RWPE2 (cell line): ENCODE measurements around the gene MIER2.

Source experiments
- ATAC-seq: fragments of 200-7000 bp; cut with Tn5 transposase; 3 replicates; pipeline ENCODE4 v1.9.1; 2021; ENCODE audit warnings: low read depth
- DNase-seq: peaks from one replicate; pipeline ENCODE4 v3.0.0-alpha.2; 2020; ENCODE audit warnings: low spot score
- H3K27ac ChIP-seq: fragments of 450-650 bp; 2 replicates; pipeline ENCODE4 v1.5.1; 2017; ENCODE audit warnings: mild to moderate bottlenecking; ENCODE audit not compliant: poor library complexity, severe bottlenecking
- H3K27me3 ChIP-seq: fragments of 250-450 bp; sonication (Bioruptor Pico); 2 replicates; pipeline ENCODE4 v1.5.1; 2021; ENCODE audit warnings: mild to moderate bottlenecking, moderate library complexity; ENCODE audit not compliant: insufficient read depth, poor library complexity, severe bottlenecking
- H3K36me3 ChIP-seq: fragments of 250-450 bp; sonication (Bioruptor Pico); 2 replicates; pipeline ENCODE4 v1.5.1; 2020; ENCODE audit warnings: low read depth, mild to moderate bottlenecking, moderate library complexity
- H3K4me1 ChIP-seq: fragments of 250-450 bp; sonication (Bioruptor Pico); 2 replicates; pipeline ENCODE4 v1.5.1; 2021; ENCODE audit warnings: mild to moderate bottlenecking, moderate library complexity; ENCODE audit not compliant: insufficient read depth, poor library complexity, severe bottlenecking
- H3K4me3 ChIP-seq: fragments of 250-450 bp; sonication (Bioruptor Pico); 2 replicates; pipeline ENCODE4 v1.5.1; 2021; ENCODE audit warnings: mild to moderate bottlenecking, moderate library complexity; ENCODE audit not compliant: severe bottlenecking
- H3K9me3 ChIP-seq: fragments of 250-450 bp; sonication (Bioruptor Pico); 2 replicates; pipeline ENCODE4 v1.5.1; 2021; ENCODE audit warnings: mild to moderate bottlenecking, moderate library complexity; ENCODE audit not compliant: severe bottlenecking
- CTCF ChIP-seq: fragments of 450-650 bp; IDR thresholded peaks from one replicate; pipeline ENCODE4 v1.5.1; 2017; ENCODE audit warnings: mild to moderate bottlenecking, moderate library complexity; ENCODE audit not compliant: poor library complexity, severe bottlenecking

The MIER2 gene

GRCh38 chr19:325173-325936, 19.2 kb downstream of the MIER2 start:
- peaks cover 69% of the 10 kb centered on the region for H3K36me3 ChIP-seq
- no peak for ATAC-seq

GRCh38 chr19:324716-325115, 19.9 kb downstream of the MIER2 start:
- ATAC-seq (no peak), DNase-seq (peak; percentile 25)
- no peak overlapping the region for H3K27ac ChIP-seq
- H3K27me3 ChIP-seq, result no peaks in the 10 kb centered on the region
- H3K4me1 ChIP-seq, result no peaks in the 10 kb centered on the region
- no peak for TF ChIP-seq CTCF
- peaks cover 63% of the 10 kb centered on the region for H3K36me3 ChIP-seq
- H3K9me3 ChIP-seq, result no peaks in the 10 kb centered on the region
- no peak overlapping the region for H3K4me3 ChIP-seq

More at GRCh38 chr19:325173-325936, 19.2 kb downstream of the MIER2 start:
- Histone ChIP-seq H3K27me3 (no peaks in the 10 kb centered on the region), H3K4me1 (no peaks in the 10 kb centered on the region), H3K4me3 (no peak overlapping the region), H3K27ac (no peak overlapping the region), H3K9me3 (no peaks in the 10 kb centered on the region)
- no peak for TF ChIP-seq CTCF
- peak; percentile 37 for DNase-seq

GRCh38 chr19:322616-323015, 22.0 kb downstream of the MIER2 start:
- Histone ChIP-seq H3K4me3 (no peak overlapping the region), H3K36me3 (peaks cover 53% of the 10 kb centered on the region), H3K9me3 (no peaks in the 10 kb centered on the region), H3K27me3 (no peaks in the 10 kb centered on the region), H3K27ac (no peak overlapping the region), H3K4me1 (no peaks in the 10 kb centered on the region)
- no peak for ATAC-seq
- no peak for DNase-seq
- no peak for TF ChIP-seq CTCF

GRCh38 chr19:318509-318774, 26.2 kb downstream of the MIER2 start:
- DNase-seq (no peak), ATAC-seq (no peak)
- Histone ChIP-seq H3K27me3 (no peaks in the 10 kb centered on the region), H3K4me3 (no peak overlapping the region), H3K27ac (no peak overlapping the region), H3K4me1 (no peaks in the 10 kb centered on the region), H3K9me3 (no peaks in the 10 kb centered on the region), H3K36me3 (peaks cover 57% of the 10 kb centered on the region)
- no peak for TF ChIP-seq CTCF

GRCh38 chr19:317710-318508, 26.7 kb downstream of the MIER2 start:
- H3K36me3 ChIP-seq, result peaks cover 52% of the 10 kb centered on the region
- no peak overlapping the region for H3K27ac ChIP-seq
- DNase-seq (no peak), ATAC-seq (no peak)
- H3K9me3 ChIP-seq, result no peaks in the 10 kb centered on the region
- H3K4me1 ChIP-seq, result no peaks in the 10 kb centered on the region
- no peak overlapping the region for H3K4me3 ChIP-seq
- no peak for TF ChIP-seq CTCF
- H3K27me3 ChIP-seq, result no peaks in the 10 kb centered on the region
